Measurements from ENCODE around the gene TBCK. TPM values are rescaled to one million over a fixed set of nuclear protein-coding genes. Genes with fewer than 3 reads are reported as not detected.

Gene TBCK
- polyA plus RNA-seq, 1 donor (not counting 4 experiments of a cell fraction or from before 2014, with no cell fraction given), result 19.3 TPM

DNA sequence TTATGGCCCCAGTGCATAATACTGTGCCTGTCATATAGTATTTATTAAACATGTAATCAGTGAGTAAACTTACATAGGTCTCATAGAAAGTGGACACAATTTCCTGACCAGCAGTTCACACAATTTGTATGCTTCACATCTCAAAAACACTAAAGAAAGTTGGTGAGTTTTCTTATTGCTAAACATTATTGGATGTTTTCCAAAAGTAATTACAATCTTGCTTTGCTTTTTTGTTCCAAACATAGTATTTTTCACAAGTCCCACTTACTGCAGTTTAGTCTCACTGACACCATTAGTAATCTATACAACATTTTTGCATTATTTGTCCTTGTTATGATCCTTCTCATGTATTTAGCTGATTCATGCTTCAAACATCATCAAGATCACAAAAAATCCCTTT, 132.5 kb downstream of the TBCK start:
- TF ChIP-seq, protein P1, sequence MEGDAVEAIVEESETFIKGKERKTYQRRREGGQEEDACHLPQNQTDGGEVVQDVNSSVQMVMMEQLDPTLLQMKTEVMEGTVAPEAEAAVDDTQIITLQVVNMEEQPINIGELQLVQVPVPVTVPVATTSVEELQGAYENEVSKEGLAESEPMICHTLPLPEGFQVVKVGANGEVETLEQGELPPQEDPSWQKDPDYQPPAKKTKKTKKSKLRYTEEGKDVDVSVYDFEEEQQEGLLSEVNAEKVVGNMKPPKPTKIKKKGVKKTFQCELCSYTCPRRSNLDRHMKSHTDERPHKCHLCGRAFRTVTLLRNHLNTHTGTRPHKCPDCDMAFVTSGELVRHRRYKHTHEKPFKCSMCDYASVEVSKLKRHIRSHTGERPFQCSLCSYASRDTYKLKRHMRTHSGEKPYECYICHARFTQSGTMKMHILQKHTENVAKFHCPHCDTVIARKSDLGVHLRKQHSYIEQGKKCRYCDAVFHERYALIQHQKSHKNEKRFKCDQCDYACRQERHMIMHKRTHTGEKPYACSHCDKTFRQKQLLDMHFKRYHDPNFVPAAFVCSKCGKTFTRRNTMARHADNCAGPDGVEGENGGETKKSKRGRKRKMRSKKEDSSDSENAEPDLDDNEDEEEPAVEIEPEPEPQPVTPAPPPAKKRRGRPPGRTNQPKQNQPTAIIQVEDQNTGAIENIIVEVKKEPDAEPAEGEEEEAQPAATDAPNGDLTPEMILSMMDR (optimal IDR thresholded peaks at IDR 0.05 in 1 of 3, IDR thresholded peaks at IDR 0.05 in 1 of 3, conservative IDR thresholded peaks at IDR 0.05 in 1 of 3; ENCODE audit: extremely low read depth in 1 of 3, insufficient read depth in 2 of 3, low read length in 3 of 3), result no peak
- no peak for TF ChIP-seq EZH2 (IDR thresholded peaks at IDR 0.05; ENCODE audit: low read length)
- Histone ChIP-seq H3K4me2 (ENCODE audit: control insufficient read depth, extremely low read depth, insufficient read depth, low read depth, low read length) (no peak overlapping the region), H4K20me1 (ENCODE audit: control insufficient read depth, extremely low read depth, insufficient read depth, low read length) (no peaks in the 10 kb centered on the region), H3K9me3 (ENCODE audit: control insufficient read depth, low read depth, low read length) (no peaks in the 10 kb centered on the region), H3K9me1 (ENCODE audit: control insufficient read depth, extremely low read depth, insufficient read depth, low read length) (no peaks in the 10 kb centered on the region), H2AFZ (ENCODE audit: control insufficient read depth, low read length) (no peak overlapping the region), H3K27me3 (ENCODE audit: control insufficient read depth, extremely low read depth, insufficient read depth, low read length) (no peaks in the 10 kb centered on the region), H3K4me3 (ENCODE audit: control insufficient read depth in 2 of 3, extremely low read depth in 1 of 3, insufficient read depth in 2 of 3, low read depth in 1 of 3, low read length in 3 of 3) (no peak overlapping the region), H3K27ac (ENCODE audit: control insufficient read depth, insufficient read depth, low read length) (no peak overlapping the region), H3K79me2 (ENCODE audit: control insufficient read depth, insufficient read depth, low read length) (no peaks in the 10 kb centered on the region), H3K36me3 (ENCODE audit: control insufficient read depth in 2 of 2, extremely low read depth in 1 of 2, insufficient read depth in 2 of 2, low read length in 2 of 2) (no peaks in the 10 kb centered on the region), H3K4me1 (ENCODE audit: control insufficient read depth, extremely low read depth, insufficient read depth, low read length) (no peaks in the 10 kb centered on the region), H3K9ac (ENCODE audit: control insufficient read depth, extremely low read depth, insufficient read depth, low read length) (no peak overlapping the region)
- no peak for FAIRE-seq
- dilution Hi-C loops (cut with MboI; ENCODE audit: extremely low pct_ligation_motif_present, low sequenced_read_pairs), result no loop called here
- DNase-seq (ENCODE audit: low read depth, low spot score), result no peak

DNA sequence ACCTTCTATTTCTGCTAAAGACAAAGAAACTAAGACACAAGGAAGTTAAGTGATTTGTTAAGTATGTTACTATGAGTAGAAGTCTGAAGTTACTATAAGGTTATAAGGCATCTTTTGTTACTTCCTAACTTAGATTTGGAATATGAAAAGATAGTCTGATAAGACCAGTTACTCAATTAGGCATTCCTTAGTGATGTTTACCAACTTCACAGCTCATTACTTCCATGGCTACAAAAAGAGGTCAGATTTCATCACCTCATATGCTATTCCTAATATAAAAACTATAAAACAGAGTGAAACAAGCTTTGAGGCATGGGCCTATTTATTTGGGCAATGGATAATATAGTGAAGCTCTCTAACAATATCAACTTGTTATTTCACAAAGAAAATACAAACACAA, 143.1 kb downstream of the TBCK start:
- Histone ChIP-seq H3K9ac (ENCODE audit: control insufficient read depth, extremely low read depth, insufficient read depth, low read length) (no peak overlapping the region), H3K27ac (ENCODE audit: control insufficient read depth, insufficient read depth, low read length) (no peak overlapping the region), H3K9me1 (ENCODE audit: control insufficient read depth, extremely low read depth, insufficient read depth, low read length) (no peaks in the 10 kb centered on the region), H3K9me3 (ENCODE audit: control insufficient read depth, low read depth, low read length) (no peaks in the 10 kb centered on the region), H3K79me2 (ENCODE audit: control insufficient read depth, insufficient read depth, low read length) (no peaks in the 10 kb centered on the region), H3K27me3 (ENCODE audit: control insufficient read depth, extremely low read depth, insufficient read depth, low read length) (no peaks in the 10 kb centered on the region), H3K4me2 (ENCODE audit: control insufficient read depth, extremely low read depth, insufficient read depth, low read depth, low read length) (no peak overlapping the region), H3K4me1 (ENCODE audit: control insufficient read depth, extremely low read depth, insufficient read depth, low read length) (no peaks in the 10 kb centered on the region), H2AFZ (ENCODE audit: control insufficient read depth, low read length) (no peak overlapping the region), H4K20me1 (ENCODE audit: control insufficient read depth, extremely low read depth, insufficient read depth, low read length) (no peaks in the 10 kb centered on the region), H3K36me3 (ENCODE audit: control insufficient read depth in 2 of 2, extremely low read depth in 1 of 2, insufficient read depth in 2 of 2, low read length in 2 of 2) (no peaks in the 10 kb centered on the region), H3K4me3 (ENCODE audit: control insufficient read depth in 2 of 3, extremely low read depth in 1 of 3, insufficient read depth in 2 of 3, low read depth in 1 of 3, low read length in 3 of 3) (no peak overlapping the region)
- DNase-seq (ENCODE audit: low read depth, low spot score), result no peak
- TF ChIP-seq, protein P1 (optimal IDR thresholded peaks at IDR 0.05 in 1 of 3, IDR thresholded peaks at IDR 0.05 in 1 of 3, conservative IDR thresholded peaks at IDR 0.05 in 1 of 3; ENCODE audit: extremely low read depth in 1 of 3, insufficient read depth in 2 of 3, low read length in 3 of 3), result no peak
- TF ChIP-seq EZH2 (IDR thresholded peaks at IDR 0.05; ENCODE audit: low read length), result no peak
- FAIRE-seq, result no peak
- dilution Hi-C loops (cut with MboI; ENCODE audit: extremely low pct_ligation_motif_present, low sequenced_read_pairs), result no loop called here
